ENCODE data around the gene TMEM91. TPM values are rescaled to one million over a fixed set of nuclear protein-coding genes. Genes with fewer than 3 reads are reported as not detected.

The TMEM91 gene
- total and polyA plus RNA-seq, 2 of the 4 experiments (the other 2 are of a cell fraction): 1.4 to 4.8 TPM

DNA sequence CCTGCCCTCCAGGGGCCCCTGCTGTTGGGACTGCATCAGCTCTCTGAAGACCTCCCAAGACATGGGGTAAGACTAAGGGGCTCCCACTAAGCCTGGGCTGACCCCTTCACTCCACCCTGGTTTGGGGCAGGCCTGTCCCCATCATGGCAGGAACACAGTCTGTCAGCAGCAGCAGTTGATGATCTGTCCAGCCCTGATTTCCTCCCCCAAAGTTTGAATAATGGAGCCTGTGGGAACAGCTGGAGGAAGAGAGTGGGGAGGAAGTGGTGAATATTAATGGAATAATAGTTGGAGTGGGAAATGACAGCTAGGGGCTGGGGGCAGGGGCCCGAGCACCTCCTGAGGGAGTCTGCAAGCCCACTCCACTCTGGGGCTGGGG, 52.1 kb downstream of the TMEM91 start:
- no TSS peak for BruUV-seq (replicated peaks)
- POLR2A ChIA-PET (ENCODE audit: unreplicated experiment): no interaction called here

More for the DNA sequence above, 52.1 kb downstream of the TMEM91 start:
- H4K8ac ChIP-seq (ENCODE audit: low read depth in 2 of 2, low read length in 2 of 2): no peak overlapping the region
- H2BK15ac ChIP-seq (ENCODE audit: low read depth, low read length): no peak overlapping the region
- intact Hi-C loops (cut with micrococcal nuclease): loop anchor here (10.0 kb wide), 1 partner anchor 224 kb away; no protein-coding TSS in a partner anchor
- dilution Hi-C loops (cut with HindIII; ENCODE audit: low sequenced_read_pairs, unreplicated experiment): no loop called here
- DNase-seq: no peak
- no peaks in the 10 kb centered on the region for H4K20me1 ChIP-seq (ENCODE audit: insufficient read depth, low read length)
- no peak overlapping the region for H2AK5ac ChIP-seq (ENCODE audit: low read depth, low read length)
- no peak overlapping the region for H2BK5ac ChIP-seq (ENCODE audit: low read depth, low read length, poor library complexity, severe bottlenecking)
- no peak overlapping the region for H2BK120ac ChIP-seq (ENCODE audit: low read depth, low read length)
- no peak overlapping the region; the same call in 1 of the 2 replicates for H3K4me2 ChIP-seq (ENCODE audit: low read depth, low read length)
- CTCF ChIA-PET: no interaction called here
- no peak overlapping the region for H4K91ac ChIP-seq (ENCODE audit: insufficient read depth, low read depth, low read length)
- H3K56ac ChIP-seq (ENCODE audit: extremely low read depth, insufficient read depth, low read length): no peak overlapping the region
- in situ Hi-C loops (cut with MboI; ENCODE audit: low sequenced_read_pairs): no loop called here
- H3K9ac ChIP-seq (ENCODE audit: low read depth, low read length): no peak overlapping the region
- H2BK20ac ChIP-seq (ENCODE audit: low read depth, low read length): no peak overlapping the region
- H3K79me1 ChIP-seq (ENCODE audit: low read depth in 1 of 2, low read length in 2 of 2): no peaks in the 10 kb centered on the region
- H4K5ac ChIP-seq (ENCODE audit: low read depth, low read length): no peak overlapping the region
- H3K14ac ChIP-seq (replicated peaks; ENCODE audit: low read depth, low read length): no peak overlapping the region
- H3K9me1 ChIP-seq (ENCODE audit: insufficient read depth, low read length): no peaks in the 10 kb centered on the region
- H3K4ac ChIP-seq (ENCODE audit: low read depth, low read length): no peak overlapping the region
- peaks cover 10% of the 10 kb centered on the region; the same call in 1 of the 2 replicates for H3K4me1 ChIP-seq (ENCODE audit: control insufficient read depth, insufficient read depth, low read length)
- TF ChIP-seq CEBPB (IDR thresholded peaks at IDR 0.05; ENCODE audit: low read depth, low read length) (no peak), MAZ (IDR thresholded peaks at IDR 0.05; ENCODE audit: borderline replicate concordance, low read depth, low read length) (no peak), SMC3 (IDR thresholded peaks at IDR 0.05; ENCODE audit: low read depth, low read length) (no peak), FOS (IDR thresholded peaks at IDR 0.05; ENCODE audit: low read depth, low read length) (no peak), BHLHE40 (IDR thresholded peaks at IDR 0.05; ENCODE audit: low read depth, low read length) (no peak), RFX5 (IDR thresholded peaks at IDR 0.05; ENCODE audit: low read depth, low read length) (no peak), RCOR1 (IDR thresholded peaks at IDR 0.05; ENCODE audit: insufficient replicate concordance, low read length) (no peak), ELK1 (IDR thresholded peaks at IDR 0.05; ENCODE audit: borderline replicate concordance, low read depth, low read length) (no peak), CHD1 (IDR thresholded peaks at IDR 0.05; ENCODE audit: low read depth, low read length) (no peak), POLR2A (IDR thresholded peaks at IDR 0.05; ENCODE audit: low read depth, low read length) (no peak), NFE2L2 (IDR thresholded peaks at IDR 0.05; ENCODE audit: low read depth, low read length) (no peak), MAFK (IDR thresholded peaks at IDR 0.05; ENCODE audit: low read depth, low read length) (no peak), USF2 (IDR thresholded peaks at IDR 0.05; ENCODE audit: low read depth, low read length) (no peak), RAD21 (IDR thresholded peaks at IDR 0.05; ENCODE audit: low read length) (no peak), MXI1 (IDR thresholded peaks at IDR 0.05; ENCODE audit: borderline replicate concordance, low read depth, low read length) (no peak)
- TF ChIP-seq, protein P1, sequence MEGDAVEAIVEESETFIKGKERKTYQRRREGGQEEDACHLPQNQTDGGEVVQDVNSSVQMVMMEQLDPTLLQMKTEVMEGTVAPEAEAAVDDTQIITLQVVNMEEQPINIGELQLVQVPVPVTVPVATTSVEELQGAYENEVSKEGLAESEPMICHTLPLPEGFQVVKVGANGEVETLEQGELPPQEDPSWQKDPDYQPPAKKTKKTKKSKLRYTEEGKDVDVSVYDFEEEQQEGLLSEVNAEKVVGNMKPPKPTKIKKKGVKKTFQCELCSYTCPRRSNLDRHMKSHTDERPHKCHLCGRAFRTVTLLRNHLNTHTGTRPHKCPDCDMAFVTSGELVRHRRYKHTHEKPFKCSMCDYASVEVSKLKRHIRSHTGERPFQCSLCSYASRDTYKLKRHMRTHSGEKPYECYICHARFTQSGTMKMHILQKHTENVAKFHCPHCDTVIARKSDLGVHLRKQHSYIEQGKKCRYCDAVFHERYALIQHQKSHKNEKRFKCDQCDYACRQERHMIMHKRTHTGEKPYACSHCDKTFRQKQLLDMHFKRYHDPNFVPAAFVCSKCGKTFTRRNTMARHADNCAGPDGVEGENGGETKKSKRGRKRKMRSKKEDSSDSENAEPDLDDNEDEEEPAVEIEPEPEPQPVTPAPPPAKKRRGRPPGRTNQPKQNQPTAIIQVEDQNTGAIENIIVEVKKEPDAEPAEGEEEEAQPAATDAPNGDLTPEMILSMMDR (conservative IDR thresholded peaks at IDR 0.05; ENCODE audit: low read depth, low read length): no peak
- no peak for ATAC-seq (ENCODE audit: low read depth)
- H3K27me3 ChIP-seq (ENCODE audit: control insufficient read depth, insufficient read depth, low read length): no peaks in the 10 kb centered on the region
- no peak overlapping the region; the same call in 1 of the 2 replicates for H3K23ac ChIP-seq (ENCODE audit: low read depth, low read length)
- no peaks in the 10 kb centered on the region for H3K9me3 ChIP-seq (ENCODE audit: control insufficient read depth, insufficient read depth, low read length)
- H2AFZ ChIP-seq (replicated peaks; ENCODE audit: low read length, poor library complexity): no peak overlapping the region
- peak overlapping the region; percentile 82 for H2AK9ac ChIP-seq (replicated peaks; ENCODE audit: low read depth, low read length, poor library complexity)
- no CpG with 5 or more reads among the region's 1 CpG for WGBS, 2 experiments (ENCODE audit: extremely low coverage in 2 of 2, insufficient read length in 1 of 2)
- H3K18ac ChIP-seq (ENCODE audit: low read depth, low read length): no peak overlapping the region
- H3K27ac ChIP-seq (ENCODE audit: insufficient read depth, low read length): no peak overlapping the region
- H3K36me3 ChIP-seq (ENCODE audit: control insufficient read depth, insufficient read depth, low read length): peaks cover 34% of the 10 kb centered on the region
- H3K4me3 ChIP-seq (ENCODE audit: insufficient read depth, low read depth, low read length): no peak overlapping the region
